HepG2 (cell line): ENCODE data around the gene USP5. TPM values are rescaled to one million over a fixed set of nuclear protein-coding genes. Genes with fewer than 3 reads are reported as not detected.
A peak's percentile ranks its signal among the peaks of the same experiment; 100 is the strongest.

Experiments used
- ATAC-seq: fragments of 200-7000 bp; cut with Tn5 transposase; 3 replicates; pipeline ENCODE4 v1.9.1; 2020; ENCODE audit warnings: mild to moderate bottlenecking, moderate library complexity
- BruUV-seq: library from RNA; stranded (reverse); fragments of 400-500 nt; replicated peaks from 2 replicates; lab custom pipeline; 2021; lab: Mats Ljungman, UMichigan
- CTCF ChIA-PET: fragments of 300-600 bp; formaldehyde crosslinking; extraction: SDS; loops from one replicate; lab custom pipeline; 2021; ENCODE audit warnings: low total read pairs, inconsistent platforms, low intra/inter-chr PET ratio; lab: Yijun Ruan, JAX
- POLR2A ChIA-PET: fragments of 350-600 bp; sonication (Branson Sonifier 250); formaldehyde crosslinking; loops from one replicate; lab custom pipeline; 2020; ENCODE audit warnings: antibody characterized with exemption, inconsistent platforms; lab: Yijun Ruan, JAX
- DNase-seq: peaks from one replicate; pipeline ENCODE4 v3.0.0-alpha.2; 2015; ENCODE audit warnings: low spot score
- FAIRE-seq: peaks from 3 replicates; lab custom pipeline; 2011; peaks lifted over from hg19 to GRCh38; lab: Jason Lieb, UNC
- H2AFZ ChIP-seq: one replicate; pipeline ENCODE4 v1.6.1; 2011; ENCODE audit warnings: low read length, inconsistent platforms
- H3K27ac ChIP-seq: fragments of 300-600 bp; 3 replicates; pipeline ENCODE4 v1.8.0; 2011; ENCODE audit warnings: mixed run types, mild to moderate bottlenecking, mixed read lengths, low read length, inconsistent platforms; ENCODE audit not compliant: insufficient read depth; ENCODE audit errors: extremely low read length
- H3K27me3 ChIP-seq, 2 experiments: fragments of 200-600 bp in 1 of 2; 2 replicates in 1 of 2; 3 replicates in 1 of 2; pipeline versions ENCODE4 v1.6.0 to v1.8.0; 2011; ENCODE audit warnings: low read length in 2 of 2, mild to moderate bottlenecking in 2 of 2, moderate library complexity in 2 of 2, inconsistent platforms in 1 of 2; ENCODE audit not compliant: insufficient read depth in 2 of 2, control insufficient read depth in 1 of 2
- H3K36me3 ChIP-seq, 2 experiments: fragments of 200-600 bp in 1 of 2; replicated peaks in 1 of 2; 2 replicates in 1 of 2; 3 replicates in 1 of 2; pipeline versions ENCODE4 v1.5.1 to v1.8.0; 2011; ENCODE audit warnings: low read length in 2 of 2, inconsistent platforms in 1 of 2; ENCODE audit not compliant: insufficient read depth in 2 of 2, control insufficient read depth in 1 of 2
- H3K4me1 ChIP-seq: 2 replicates; pipeline ENCODE4 v1.5.1; 2012; ENCODE audit warnings: low read length, inconsistent platforms; ENCODE audit not compliant: insufficient read depth
- H3K4me2 ChIP-seq: 2 replicates; pipeline ENCODE4 v1.6.0; 2011; ENCODE audit warnings: low read depth, low read length, inconsistent platforms
- H3K4me3 ChIP-seq, 3 experiments: fragments of 200-600 bp in 1 of 3; sonication (generic), shearing (Covaris generic) in 1 of 3; replicated peaks in 1 of 3; 2 replicates each; pipeline ENCODE4 v1.5.1; 2011 to 2016; ENCODE audit warnings: low read length in 3 of 3, inconsistent platforms in 2 of 3, low read depth in 2 of 3, mild to moderate bottlenecking in 2 of 3, control low read depth in 1 of 3, mixed read lengths in 1 of 3; ENCODE audit not compliant: insufficient read depth in 1 of 3
- H3K79me2 ChIP-seq: one replicate; pipeline ENCODE4 v1.6.1; 2011; ENCODE audit warnings: low read length, inconsistent platforms; ENCODE audit not compliant: insufficient read depth
- H3K9ac ChIP-seq: 2 replicates; pipeline ENCODE4 v1.6.0; 2011; ENCODE audit warnings: mild to moderate bottlenecking, low read depth, low read length, inconsistent platforms; ENCODE audit not compliant: insufficient read depth
- H3K9me3 ChIP-seq: 2 replicates; pipeline ENCODE4 v1.5.1; 2012; ENCODE audit warnings: mild to moderate bottlenecking, low read length
- H4K20me1 ChIP-seq: 2 replicates; pipeline ENCODE4 v1.6.0; 2011; ENCODE audit warnings: inconsistent platforms, mild to moderate bottlenecking, low read length, moderate library complexity; ENCODE audit not compliant: insufficient read depth
- ELF1 ChIP-seq: sonication (generic); formaldehyde crosslinking; IDR thresholded peaks from 2 replicates; pipeline ENCODE4 v1.4.0; 2020; ENCODE audit warnings: missing genetic modification reagents
- KLF12 ChIP-seq: sonication (generic); formaldehyde crosslinking; IDR thresholded peaks from 2 replicates; pipeline ENCODE4 v1.4.0; 2020; ENCODE audit warnings: missing genetic modification reagents, borderline replicate concordance
- MBD4 ChIP-seq: IDR thresholded peaks from 2 replicates; pipeline ENCODE4 v1.6.1; 2012; ENCODE audit warnings: low read length, inconsistent platforms, borderline replicate concordance
- MIER2 ChIP-seq: IDR thresholded peaks from 2 replicates; pipeline ENCODE4 v1.6.1; 2016; ENCODE audit warnings: missing biosample characterization, missing genetic modification reagents
- MLLT10 ChIP-seq: sonication (generic); formaldehyde crosslinking; IDR thresholded peaks from 2 replicates; pipeline ENCODE4 v1.4.0; 2020; ENCODE audit warnings: missing genetic modification reagents
- PHF5A ChIP-seq: IDR thresholded peaks from one replicate; pipeline ENCODE4 v1.6.1; 2018; ENCODE audit warnings: low read depth, missing genetic modification reagents; ENCODE audit not compliant: unreplicated experiment
- RBM39 ChIP-seq: fragments of 200-400 bp; formaldehyde crosslinking; IDR thresholded peaks from one replicate; pipeline ENCODE4 v1.6.1; 2018; ENCODE audit warnings: antibody characterized with exemption, mild to moderate bottlenecking, low read depth, low read length; ENCODE audit not compliant: poor library complexity, severe bottlenecking
- SAP130 ChIP-seq: IDR thresholded peaks from 2 replicates; pipeline ENCODE4 v1.6.1; 2016; ENCODE audit warnings: low read depth
- TEAD2 ChIP-seq: sonication (generic); formaldehyde crosslinking; IDR thresholded peaks from 2 replicates; pipeline ENCODE4 v1.9.0; 2021; ENCODE audit warnings: missing genetic modification reagents
- ZFP37 ChIP-seq: sonication (generic); formaldehyde crosslinking; IDR thresholded peaks from 2 replicates; pipeline ENCODE4 v1.4.0; 2020; ENCODE audit warnings: missing genetic modification reagents, borderline replicate concordance
- ZNF296 ChIP-seq: sonication (generic); formaldehyde crosslinking; conservative IDR thresholded peaks from 2 replicates; pipeline ENCODE4 v1.5.0; 2020; ENCODE audit warnings: mild to moderate bottlenecking, missing genetic modification reagents
- ZNF34 ChIP-seq: sonication (generic); formaldehyde crosslinking; IDR thresholded peaks from 2 replicates; pipeline ENCODE4 v1.4.0; 2020; ENCODE audit warnings: mild to moderate bottlenecking, missing genetic modification reagents, borderline replicate concordance
- ZNF556 ChIP-seq: sonication (generic); formaldehyde crosslinking; IDR thresholded peaks from 2 replicates; pipeline ENCODE4 v1.4.0; 2020; ENCODE audit warnings: mild to moderate bottlenecking, missing genetic modification reagents, borderline replicate concordance
- ZNF558 ChIP-seq: sonication (generic); formaldehyde crosslinking; IDR thresholded peaks from 2 replicates; pipeline ENCODE4 v1.9.0; 2022; ENCODE audit warnings: mild to moderate bottlenecking, missing genetic modification reagents, borderline replicate concordance
- ZNF589 ChIP-seq: sonication (generic); formaldehyde crosslinking; conservative IDR thresholded peaks from 2 replicates; pipeline ENCODE4 v1.8.0; 2022; ENCODE audit warnings: mild to moderate bottlenecking, moderate library complexity, missing genetic modification reagents
- ZNF614 ChIP-seq: IDR thresholded peaks from 2 replicates; pipeline ENCODE4 v1.6.1; 2018; ENCODE audit warnings: missing biosample characterization, missing genetic modification reagents, inconsistent platforms, borderline replicate concordance
- ZNF672 ChIP-seq: sonication (generic); formaldehyde crosslinking; IDR thresholded peaks from 2 replicates; pipeline ENCODE4 v1.8.1; 2022; ENCODE audit warnings: missing genetic modification reagents
- ZNF816 ChIP-seq: sonication (generic); formaldehyde crosslinking; IDR thresholded peaks from 2 replicates; pipeline ENCODE4 v1.8.0; 2022; ENCODE audit warnings: missing genetic modification reagents, mild to moderate bottlenecking, borderline replicate concordance
- whole genome bisulfite sequencing: methylation state at CpG from one replicate; pipeline ENCODE4 v1.1.6; 2017; ENCODE audit warnings: low lambda C conversion rate; 5-methylcytosine and 5-hydroxymethylcytosine counted together
- in situ Hi-C: cut with HindIII; loops from 2 replicates; pipeline ENCODE4 v1.10.0; 2017; ENCODE audit warnings: low pct_unique_long_range_greater_than_20kb; ENCODE audit not compliant: extremely low pct_ligation_motif_present
- intact Hi-C: fragments of 100-400 bp; cut with micrococcal nuclease; formaldehyde crosslinking; loops from one replicate; pipeline ENCODE4 v1.10.0; 2022; ENCODE audit not compliant: unreplicated experiment
- polyA plus RNA-seq, 8 experiments: library from polyadenylated mRNA; depleted of rRNA in 3 of 8; stranded (reverse) in 7 of 8; unstranded in 1 of 8; fragments of >200 nt; fragmentation: Illumina TruSeq in 4 of 8; extraction: Trizol in 4 of 8; gene quantifications; 2 replicates each; pipeline versions ENCODE4 v1.2.1 to v1.2.3, GENCODE V29; 2011 to 2016; ENCODE audit warnings: low read depth in 4 of 8, missing spikeins in 1 of 8, mixed read lengths in 1 of 8; ENCODE audit not compliant: insufficient read depth in 1 of 8
- total RNA-seq, 5 experiments: library from RNA; depleted of rRNA; stranded (reverse); fragments of >200 nt; fragmentation: Illumina TruSeq; extraction: Trizol; gene quantifications; 2 replicates each; pipeline ENCODE4 v1.2.3, GENCODE V29; 2016; ENCODE audit warnings: low read depth in 1 of 5
- TF ChIP-seq, protein P1 (sequence below): sonication (generic); formaldehyde crosslinking; IDR thresholded peaks from 2 replicates; pipeline ENCODE4 v1.4.0; 2020; ENCODE audit warnings: missing genetic modification reagents, borderline replicate concordance
- TF ChIP-seq, protein P2 (sequence below): sonication (generic); formaldehyde crosslinking; IDR thresholded peaks from 2 replicates; pipeline ENCODE4 v1.4.0; 2020; ENCODE audit warnings: missing genetic modification reagents, low read depth, mild to moderate bottlenecking, borderline replicate concordance

Gene USP5
- total and polyA plus RNA-seq, 2 of the 13 experiments (the other 11 are each of a cell fraction or from before 2014, with no cell fraction given) = 39.6 to 56.0 TPM

DNA sequence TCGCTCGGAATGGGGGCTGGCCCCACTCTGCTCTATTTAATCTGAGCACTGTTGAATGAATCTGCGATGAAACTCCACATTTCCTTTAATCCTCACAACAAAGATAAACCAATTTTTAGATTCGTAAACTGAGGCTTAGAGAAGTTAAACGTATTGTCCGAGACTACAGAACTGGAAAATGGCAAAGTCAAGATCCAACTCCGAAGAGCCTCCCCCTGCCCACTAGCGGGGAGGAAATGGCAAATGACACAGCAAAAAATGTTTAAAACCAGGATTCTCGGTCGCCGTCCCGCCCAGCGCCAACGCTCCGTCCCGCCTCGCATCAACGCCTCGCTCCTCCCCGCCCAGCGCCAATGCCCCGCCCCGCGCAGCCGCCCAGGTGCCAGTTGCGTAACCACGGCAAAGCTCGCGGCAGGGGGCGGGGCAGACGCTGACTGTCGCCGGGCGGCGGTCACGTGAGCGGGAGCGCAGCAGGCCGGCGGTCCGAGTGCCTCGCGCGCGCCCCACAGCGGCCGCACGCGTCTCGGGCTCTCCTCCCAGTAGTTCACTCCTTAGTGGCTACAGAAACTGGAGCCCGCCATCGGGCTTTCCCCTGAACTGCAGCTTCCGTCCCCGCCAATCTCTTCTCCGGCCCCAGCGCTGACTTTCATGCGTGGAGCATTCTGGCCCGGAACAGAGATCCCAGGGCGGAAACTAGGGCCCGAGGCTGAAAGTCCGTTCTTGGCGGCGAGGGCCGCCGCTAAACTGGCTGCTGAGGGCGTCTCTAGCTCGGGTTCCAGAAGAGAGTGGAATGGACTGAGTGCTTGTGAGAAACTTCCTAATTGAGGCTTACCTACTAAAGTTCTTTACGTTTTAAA is 39.1 kb downstream of the USP5 start:
- ATAC-seq (peak; percentile 96), FAIRE-seq (peak; percentile 89), DNase-seq (peak; percentile 88)
- Histone ChIP-seq H3K4me3 (peak overlapping the region; percentile 50 to 79 (median 65)), H3K9me3 (no peaks in the 10 kb centered on the region), H2AFZ (peak overlapping the region; percentile 49), H3K4me2 (peak overlapping the region; percentile 84), H3K4me1 (peaks cover 52% of the 10 kb centered on the region), H3K36me3 (no peaks in the 10 kb centered on the region), H3K27me3 (no peaks in the 10 kb centered on the region; a peak in 1 of 5 replicates), H3K27ac (peak overlapping the region; percentile 94), H3K9ac (peak overlapping the region; percentile 86), H3K79me2 (no peaks in the 10 kb centered on the region), H4K20me1 (no peaks in the 10 kb centered on the region)
- intact Hi-C loops = loop anchor here (1.0 kb wide), 2 partner anchors 18 to 22 kb away; partner anchors contain the start of gene SPSB2
- in situ Hi-C loops = no loop called here
- ChIA-PET POLR2A (interaction anchor here (0.6 to 4.4 kb wide), 23 partner anchors 8 to 528 kb away, joined by 3 to 73 read pairs (median 7); partner anchors contain the start of genes C12orf57, CDCA3, COPS7A and ENO2), CTCF (interaction anchor here (1.6 to 2.5 kb wide), 2 partner anchors 18 to 22 kb away, joined by 7 to 24 read pairs; partner anchors contain the start of gene SPSB2)
- 14% methylated on average over 22 of the region's 68 CpGs for WGBS
- BruUV-seq = no TSS peak
- TF ChIP-seq KLF12 (CRISPR knock-in tag) = peak; percentile 88; the same call in 1 of the 2 replicates
- no peak for TF ChIP-seq MBD4
- TF ChIP-seq PHF5A (CRISPR knock-in tag) = peak; percentile 92
- peak; percentile 52; the same call in 1 of the 2 replicates for TF ChIP-seq ZNF556
- peak; percentile 24; the same call in 1 of the 2 replicates for TF ChIP-seq ELF1 (CRISPR knock-in tag)
- no peak for TF ChIP-seq ZNF34
- TF ChIP-seq TEAD2 (CRISPR knock-in tag) = no peak
- no peak for TF ChIP-seq ZFP37 (CRISPR knock-in tag)
- TF ChIP-seq, protein P1, sequence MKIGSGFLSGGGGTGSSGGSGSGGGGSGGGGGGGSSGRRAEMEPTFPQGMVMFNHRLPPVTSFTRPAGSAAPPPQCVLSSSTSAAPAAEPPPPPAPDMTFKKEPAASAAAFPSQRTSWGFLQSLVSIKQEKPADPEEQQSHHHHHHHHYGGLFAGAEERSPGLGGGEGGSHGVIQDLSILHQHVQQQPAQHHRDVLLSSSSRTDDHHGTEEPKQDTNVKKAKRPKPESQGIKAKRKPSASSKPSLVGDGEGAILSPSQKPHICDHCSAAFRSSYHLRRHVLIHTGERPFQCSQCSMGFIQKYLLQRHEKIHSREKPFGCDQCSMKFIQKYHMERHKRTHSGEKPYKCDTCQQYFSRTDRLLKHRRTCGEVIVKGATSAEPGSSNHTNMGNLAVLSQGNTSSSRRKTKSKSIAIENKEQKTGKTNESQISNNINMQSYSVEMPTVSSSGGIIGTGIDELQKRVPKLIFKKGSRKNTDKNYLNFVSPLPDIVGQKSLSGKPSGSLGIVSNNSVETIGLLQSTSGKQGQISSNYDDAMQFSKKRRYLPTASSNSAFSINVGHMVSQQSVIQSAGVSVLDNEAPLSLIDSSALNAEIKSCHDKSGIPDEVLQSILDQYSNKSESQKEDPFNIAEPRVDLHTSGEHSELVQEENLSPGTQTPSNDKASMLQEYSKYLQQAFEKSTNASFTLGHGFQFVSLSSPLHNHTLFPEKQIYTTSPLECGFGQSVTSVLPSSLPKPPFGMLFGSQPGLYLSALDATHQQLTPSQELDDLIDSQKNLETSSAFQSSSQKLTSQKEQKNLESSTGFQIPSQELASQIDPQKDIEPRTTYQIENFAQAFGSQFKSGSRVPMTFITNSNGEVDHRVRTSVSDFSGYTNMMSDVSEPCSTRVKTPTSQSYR (CRISPR knock-in tag) = peak; percentile 84
- TF ChIP-seq SAP130 (CRISPR knock-in tag) = peak; percentile 95
- 0 out of 2 replicates have a peak, but pooled peaks have one; percentile 66 for TF ChIP-seq ZNF816
- no peak for TF ChIP-seq ZNF296 (CRISPR knock-in tag)
- no peak for TF ChIP-seq MLLT10 (CRISPR knock-in tag)
- 0 out of 2 replicates have a peak, but pooled peaks have one; percentile 7 for TF ChIP-seq MIER2 (CRISPR knock-in tag)
- no peak for TF ChIP-seq ZNF672 (CRISPR knock-in tag)
- 0 out of 2 replicates have a peak, but pooled peaks have one; percentile 39 for TF ChIP-seq ZNF558
- peak; percentile 91; the same call in 1 of the 2 replicates for TF ChIP-seq ZNF614
- TF ChIP-seq RBM39 = no peak
- TF ChIP-seq, protein P2, sequence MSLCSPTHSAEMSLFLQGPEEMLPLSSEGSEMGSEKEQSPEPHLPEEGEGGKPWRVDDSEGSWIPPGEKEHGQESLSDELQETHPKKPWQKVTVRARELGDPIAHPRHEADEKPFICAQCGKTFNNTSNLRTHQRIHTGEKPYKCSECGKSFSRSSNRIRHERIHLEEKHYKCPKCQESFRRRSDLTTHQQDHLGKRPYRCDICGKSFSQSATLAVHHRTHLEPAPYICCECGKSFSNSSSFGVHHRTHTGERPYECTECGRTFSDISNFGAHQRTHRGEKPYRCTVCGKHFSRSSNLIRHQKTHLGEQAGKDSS (CRISPR knock-in tag) = peak; percentile 65; the same call in 1 of the 2 replicates
- TF ChIP-seq ZNF589 = peak; percentile 70
